Karpas-422 (cell line): ENCODE data around the gene FBP2. TPM values are rescaled to one million over a fixed set of nuclear protein-coding genes. Genes with fewer than 3 reads are reported as not detected.

Experiments used
- DNase-seq: peaks from one replicate; pipeline ENCODE4 v3.0.0-alpha.2; 2015
- H2AFZ ChIP-seq: fragments of 200-600 bp; sonication (generic); 2 replicates; pipeline ENCODE4 v1.6.1; 2014; ENCODE audit warnings: antibody characterized with exemption, low read length, mixed read lengths
- H3K27ac ChIP-seq: fragments of 200-600 bp; sonication (generic); 2 replicates; pipeline ENCODE4 v1.5.1; 2014; ENCODE audit warnings: mild to moderate bottlenecking, low read length, moderate library complexity
- H3K27me3 ChIP-seq: fragments of 200-600 bp; sonication (generic); 2 replicates; pipeline ENCODE4 v1.6.1; 2014; ENCODE audit warnings: low read length, mixed read lengths
- H3K36me3 ChIP-seq: fragments of 200-600 bp; sonication (generic); 2 replicates; pipeline ENCODE4 v1.6.1; 2014; ENCODE audit warnings: low read length, mixed read lengths; ENCODE audit not compliant: insufficient read depth
- H3K4me1 ChIP-seq: fragments of 200-600 bp; sonication (generic); 2 replicates; pipeline ENCODE4 v1.6.1; 2014; ENCODE audit warnings: mild to moderate bottlenecking, low read length, mixed read lengths
- H3K4me2 ChIP-seq: fragments of 200-600 bp; sonication (generic); 2 replicates; pipeline ENCODE4 v1.6.1; 2014; ENCODE audit warnings: low read length, low read depth, mild to moderate bottlenecking; ENCODE audit not compliant: poor library complexity, severe bottlenecking
- H3K4me3 ChIP-seq: fragments of 200-600 bp; sonication (generic); 2 replicates; pipeline ENCODE4 v1.5.1; 2014; ENCODE audit warnings: mild to moderate bottlenecking, antibody characterized with exemption, low read length, mixed read lengths
- H3K79me2 ChIP-seq: fragments of 200-600 bp; sonication (generic); 2 replicates; pipeline ENCODE4 v1.6.1; 2014; ENCODE audit warnings: mild to moderate bottlenecking, low read length, mixed read lengths
- H3K9ac ChIP-seq: fragments of 200-600 bp; sonication (generic); 2 replicates; pipeline ENCODE4 v1.6.0; 2014; ENCODE audit warnings: low read length
- H3K9me2 ChIP-seq: fragments of 200-600 bp; sonication (generic), shearing (Covaris generic); replicated peaks from 2 replicates; pipeline ENCODE4 v1.6.0; 2014; ENCODE audit warnings: mild to moderate bottlenecking, low read length, moderate library complexity; ENCODE audit not compliant: insufficient read depth
- H3K9me3 ChIP-seq: fragments of 300-700, 200-600 bp; sonication (generic); 2 replicates; pipeline ENCODE4 v1.6.1; 2014; ENCODE audit warnings: low read length, mixed read lengths
- H4K20me1 ChIP-seq: fragments of 200-600 bp; sonication (generic); 2 replicates; pipeline ENCODE4 v1.6.1; 2014; ENCODE audit warnings: mild to moderate bottlenecking, antibody characterized with exemption, low read length, low read depth; ENCODE audit not compliant: insufficient read depth
- total RNA-seq: library from RNA; depleted of rRNA; stranded (reverse); fragments of >200 nt; shearing (Covaris generic); gene quantifications from 2 replicates; pipeline ENCODE4 v1.2.3, GENCODE V29; 2014; ENCODE audit warnings: low replicate concordance; rRNA removed

The FBP2 gene
- not detected in 2 replicates for total RNA-seq

- no peaks in the 10 kb centered on the region for H3K9me2 ChIP-seq
- H3K9me3 ChIP-seq, result no peaks in the 10 kb centered on the region
- no peaks in the 10 kb centered on the region for H3K27me3 ChIP-seq
- no peak within 1 kb of the TSS for H3K4me3 ChIP-seq
- no peak within 1 kb of the TSS for H3K9ac ChIP-seq
- H3K4me2 ChIP-seq, result no peak within 1 kb of the TSS
- no peaks in the 10 kb centered on the region for H3K4me1 ChIP-seq
- H3K79me2 ChIP-seq, result no peaks in the 10 kb centered on the region
- no peak for DNase-seq
- no peaks in the 10 kb centered on the region for H3K36me3 ChIP-seq
- H2AFZ ChIP-seq, result no peak within 1 kb of the TSS
- no peaks in the 10 kb centered on the region for H4K20me1 ChIP-seq
- H3K27ac ChIP-seq, result no peak within 1 kb of the TSS
These were observed at the start of gene FBP2 for GRCh38 chr9:94593459-94594345. Gene FBP2, minus strand, starts transcription at chr9:94593824. Its CDS starts 98 bp downstream, at chr9:94593726.

GRCh38 chr9:94643176-94643575 is 49.6 kb upstream of the FBP2 start:
- no peaks in the 10 kb centered on the region for H3K36me3 ChIP-seq
- H3K9me2 ChIP-seq, result no peaks in the 10 kb centered on the region
- no peak overlapping the region for H3K4me3 ChIP-seq
- no peaks in the 10 kb centered on the region for H3K79me2 ChIP-seq
- H4K20me1 ChIP-seq, result no peaks in the 10 kb centered on the region
- H3K9ac ChIP-seq, result no peak overlapping the region
- H3K4me2 ChIP-seq, result no peak overlapping the region
- H3K27me3 ChIP-seq, result no peaks in the 10 kb centered on the region
- H2AFZ ChIP-seq, result no peak overlapping the region
- no peaks in the 10 kb centered on the region for H3K4me1 ChIP-seq
- no peak for DNase-seq
- no peak overlapping the region for H3K27ac ChIP-seq
- H3K9me3 ChIP-seq, result no peaks in the 10 kb centered on the region

- no peaks in the 10 kb centered on the region for H3K79me2 ChIP-seq
- H3K27me3 ChIP-seq, result no peaks in the 10 kb centered on the region
- no peaks in the 10 kb centered on the region for H3K4me1 ChIP-seq
- H4K20me1 ChIP-seq, result no peaks in the 10 kb centered on the region
- H3K9me2 ChIP-seq, result no peaks in the 10 kb centered on the region
- no peaks in the 10 kb centered on the region for H3K9me3 ChIP-seq
- H3K4me3 ChIP-seq, result no peak overlapping the region
- H3K27ac ChIP-seq, result no peak overlapping the region
- H2AFZ ChIP-seq, result no peak overlapping the region
- H3K9ac ChIP-seq, result no peak overlapping the region
- DNase-seq, result no peak
- no peak overlapping the region for H3K4me2 ChIP-seq
- no peaks in the 10 kb centered on the region for H3K36me3 ChIP-seq
These were observed 48.9 kb upstream of the FBP2 start for GRCh38 chr9:94642501-94642900.

- Histone ChIP-seq H3K27ac (no peak overlapping the region), H2AFZ (no peak overlapping the region), H3K9me3 (no peaks in the 10 kb centered on the region), H3K9ac (no peak overlapping the region), H3K79me2 (no peaks in the 10 kb centered on the region), H4K20me1 (no peaks in the 10 kb centered on the region), H3K4me3 (no peak overlapping the region), H3K9me2 (no peaks in the 10 kb centered on the region), H3K4me2 (no peak overlapping the region), H3K4me1 (no peaks in the 10 kb centered on the region), H3K36me3 (no peaks in the 10 kb centered on the region), H3K27me3 (no peaks in the 10 kb centered on the region; the same call in 1 of the 2 replicates)
- no peak for DNase-seq
These were observed 46.4 kb upstream of the FBP2 start for GRCh38 chr9:94639999-94640376.

GRCh38 chr9:94639061-94639998 is 45.7 kb upstream of the FBP2 start, which contains the start of gene FBP1:
Gene FBP1, minus strand, starts transcription at chr9:94639518. Its CDS starts 208 bp downstream, at chr9:94639310.
- Histone ChIP-seq H3K79me2 (no peaks in the 10 kb centered on the region), H3K27ac (no peak within 1 kb of the TSS), H3K9me2 (no peaks in the 10 kb centered on the region), H3K27me3 (no peaks in the 10 kb centered on the region; the same call in 1 of the 2 replicates), H3K4me2 (no peak within 1 kb of the TSS), H4K20me1 (no peaks in the 10 kb centered on the region), H3K4me1 (no peaks in the 10 kb centered on the region), H3K4me3 (no peak within 1 kb of the TSS), H3K9ac (no peak within 1 kb of the TSS), H2AFZ (no peak within 1 kb of the TSS), H3K9me3 (no peaks in the 10 kb centered on the region), H3K36me3 (no peaks in the 10 kb centered on the region)
- no peak for DNase-seq

- H4K20me1 ChIP-seq, result no peaks in the 10 kb centered on the region
- no peak overlapping the region for H3K4me2 ChIP-seq
- no peaks in the 10 kb centered on the region for H3K4me1 ChIP-seq
- no peaks in the 10 kb centered on the region for H3K79me2 ChIP-seq
- DNase-seq, result no peak
- H3K27me3 ChIP-seq, result no peaks in the 10 kb centered on the region; the same call in 1 of the 2 replicates
- H3K27ac ChIP-seq, result no peak overlapping the region
- H3K36me3 ChIP-seq, result no peaks in the 10 kb centered on the region
- no peak overlapping the region for H3K4me3 ChIP-seq
- no peak overlapping the region for H3K9ac ChIP-seq
- H2AFZ ChIP-seq, result no peak overlapping the region
- H3K9me2 ChIP-seq, result no peaks in the 10 kb centered on the region
- no peaks in the 10 kb centered on the region for H3K9me3 ChIP-seq
These were observed 44.9 kb upstream of the FBP2 start for GRCh38 chr9:94638335-94639060.

- no peak overlapping the region for H2AFZ ChIP-seq
- H3K36me3 ChIP-seq, result no peaks in the 10 kb centered on the region
- H3K4me3 ChIP-seq, result no peak overlapping the region
- no peaks in the 10 kb centered on the region for H3K9me2 ChIP-seq
- H3K27ac ChIP-seq, result no peak overlapping the region
- no peaks in the 10 kb centered on the region for H3K79me2 ChIP-seq
- H4K20me1 ChIP-seq, result no peaks in the 10 kb centered on the region
- H3K27me3 ChIP-seq, result no peaks in the 10 kb centered on the region; the same call in 1 of the 2 replicates
- no peak overlapping the region for H3K9ac ChIP-seq
- H3K4me1 ChIP-seq, result no peaks in the 10 kb centered on the region
- H3K9me3 ChIP-seq, result no peaks in the 10 kb centered on the region
- DNase-seq, result no peak
- H3K4me2 ChIP-seq, result no peak overlapping the region
These were observed 39.1 kb upstream of the FBP2 start for GRCh38 chr9:94632737-94633136.
